Testis (tissue), 2 donors: Measurements from ENCODE around the gene URB1.

Experiments used
- CTCF ChIP-seq, 3 experiments: fragments of 450-650 bp in 2 of 3; fragments of 200-600 bp in 1 of 3; sonication (generic) in 1 of 3; IDR thresholded peaks; one replicate each; pipeline ENCODE4 v1.5.1; 2016 to 2019; ENCODE audit warnings: antibody characterized with exemption in 3 of 3, mild to moderate bottlenecking in 2 of 3, moderate library complexity in 1 of 3
- POLR2A ChIP-seq: fragments of 450-650 bp; IDR thresholded peaks from one replicate; pipeline ENCODE4 v1.6.1; 2017; ENCODE audit warnings: antibody characterized with exemption, mild to moderate bottlenecking, moderate library complexity

GRCh38 chr21:32304998-32305397 lies 87.8 kb downstream of the URB1 start:
- no peak for TF ChIP-seq CTCF (IDR thresholded peaks at IDR 0.05)
- TF ChIP-seq POLR2A, result no peak
